ENCODE data around the gene SLC27A2. TPM values are rescaled to one million over a fixed set of nuclear protein-coding genes. Genes with fewer than 3 reads are reported as not detected.

Gene SLC27A2
- total and polyA plus RNA-seq, 4 donors: 0.39 to 2.1 TPM; not detected in 2

GRCh38 chr15:50247819-50248655 lies 66.0 kb downstream of the SLC27A2 start:
- intact Hi-C loops (cut with DNase I): no loop called here
- H3K4me3 ChIP-seq (ENCODE audit: low read length in 2 of 2): no peak overlapping the region
- no peaks in the 10 kb centered on the region for H3K4me1 ChIP-seq (ENCODE audit: control insufficient read depth in 1 of 2, insufficient read depth in 2 of 2, low read length in 2 of 2)
- no peak overlapping the region for H3K27ac ChIP-seq (ENCODE audit: low read depth in 1 of 2, low read length in 2 of 2)
- no peaks in the 10 kb centered on the region for H3K27me3 ChIP-seq (ENCODE audit: control insufficient read depth in 1 of 2, insufficient read depth in 2 of 2, low read length in 1 of 2)
- DNase-seq: peak in 1 of 2 donors; percentile 55
- H3K36me3 ChIP-seq (ENCODE audit: control insufficient read depth in 1 of 2, insufficient read depth in 2 of 2, low read length in 1 of 2): no peaks in the 10 kb centered on the region
- 83 to 84% methylated on average over 14 of the region's 14 CpGs for WGBS, 2 donors
- no peaks in the 10 kb centered on the region for H3K9me3 ChIP-seq (ENCODE audit: control insufficient read depth, low read length)
- ATAC-seq (ENCODE audit: low FRiP score): no peak

- no peak for ATAC-seq (ENCODE audit: low FRiP score)
- Histone ChIP-seq H3K27ac (ENCODE audit: low read depth in 1 of 2, low read length in 2 of 2) (no peak overlapping the region), H3K4me1 (ENCODE audit: control insufficient read depth in 1 of 2, insufficient read depth in 2 of 2, low read length in 2 of 2) (no peaks in the 10 kb centered on the region), H3K36me3 (ENCODE audit: control insufficient read depth in 1 of 2, insufficient read depth in 2 of 2, low read length in 1 of 2) (no peaks in the 10 kb centered on the region), H3K9me3 (ENCODE audit: control insufficient read depth, low read length) (no peaks in the 10 kb centered on the region), H3K27me3 (ENCODE audit: control insufficient read depth in 1 of 2, insufficient read depth in 2 of 2, low read length in 1 of 2) (no peaks in the 10 kb centered on the region), H3K4me3 (ENCODE audit: low read length in 2 of 2) (no peak overlapping the region)
- DNase-seq: no peak
- 37 to 40% methylated on average over 4 of the region's 4 CpGs for WGBS, 2 donors
- intact Hi-C loops (cut with DNase I): no loop called here
These were observed 67.1 kb downstream of the SLC27A2 start for GRCh38 chr15:50248994-50249582.

- H3K4me1 ChIP-seq (ENCODE audit: control insufficient read depth in 1 of 2, insufficient read depth in 2 of 2, low read length in 2 of 2): no peaks in the 10 kb centered on the region
- intact Hi-C loops (cut with DNase I): no loop called here
- no peaks in the 10 kb centered on the region for H3K9me3 ChIP-seq (ENCODE audit: control insufficient read depth, low read length)
- ATAC-seq (ENCODE audit: low FRiP score) (no peak), DNase-seq (no peak)
- no peaks in the 10 kb centered on the region for H3K27me3 ChIP-seq (ENCODE audit: control insufficient read depth in 1 of 2, insufficient read depth in 2 of 2, low read length in 1 of 2)
- H3K36me3 ChIP-seq (ENCODE audit: control insufficient read depth in 1 of 2, insufficient read depth in 2 of 2, low read length in 1 of 2): no peaks in the 10 kb centered on the region
- no peak overlapping the region for H3K27ac ChIP-seq (ENCODE audit: low read depth in 1 of 2, low read length in 2 of 2)
- WGBS, 2 donors: 52 to 59% methylated on average over 2 of the region's 2 CpGs
- no peak overlapping the region for H3K4me3 ChIP-seq (ENCODE audit: low read length in 2 of 2)
These were observed 67.7 kb downstream of the SLC27A2 start for GRCh38 chr15:50249704-50250103.

- Histone ChIP-seq H3K9me3 (ENCODE audit: control insufficient read depth, low read length) (no peaks in the 10 kb centered on the region), H3K27me3 (ENCODE audit: control insufficient read depth in 1 of 2, insufficient read depth in 2 of 2, low read length in 1 of 2) (no peaks in the 10 kb centered on the region), H3K4me1 (ENCODE audit: control insufficient read depth in 1 of 2, insufficient read depth in 2 of 2, low read length in 2 of 2) (no peaks in the 10 kb centered on the region), H3K36me3 (ENCODE audit: control insufficient read depth in 1 of 2, insufficient read depth in 2 of 2, low read length in 1 of 2) (no peaks in the 10 kb centered on the region), H3K27ac (ENCODE audit: low read depth in 1 of 2, low read length in 2 of 2) (no peak overlapping the region), H3K4me3 (ENCODE audit: low read length in 2 of 2) (no peak overlapping the region)
- 54 to 64% methylated on average over 6 of the region's 6 CpGs for WGBS, 2 donors
- DNase-seq (no peak), ATAC-seq (ENCODE audit: low FRiP score) (peak; percentile 50)
- intact Hi-C loops (cut with DNase I): no loop called here
These were observed 68.9 kb downstream of the SLC27A2 start for GRCh38 chr15:50250760-50251394.

- DNase-seq (no peak), ATAC-seq (ENCODE audit: low FRiP score) (no peak)
- Histone ChIP-seq H3K9me3 (ENCODE audit: control insufficient read depth, low read length) (no peaks in the 10 kb centered on the region), H3K27ac (ENCODE audit: low read depth in 1 of 2, low read length in 2 of 2) (no peak overlapping the region), H3K4me1 (ENCODE audit: control insufficient read depth in 1 of 2, insufficient read depth in 2 of 2, low read length in 2 of 2) (no peaks in the 10 kb centered on the region), H3K4me3 (ENCODE audit: low read length in 2 of 2) (no peak overlapping the region), H3K36me3 (ENCODE audit: control insufficient read depth in 1 of 2, insufficient read depth in 2 of 2, low read length in 1 of 2) (no peaks in the 10 kb centered on the region), H3K27me3 (ENCODE audit: control insufficient read depth in 1 of 2, insufficient read depth in 2 of 2, low read length in 1 of 2) (no peaks in the 10 kb centered on the region)
- intact Hi-C loops (cut with DNase I): no loop called here
- WGBS, 2 donors: 79 to 85% methylated on average over 11 of the region's 11 CpGs
These were observed 69.7 kb downstream of the SLC27A2 start for GRCh38 chr15:50251638-50252182.

GRCh38 chr15:50252556-50252955 lies 70.6 kb downstream of the SLC27A2 start:
- Histone ChIP-seq H3K36me3 (ENCODE audit: control insufficient read depth in 1 of 2, insufficient read depth in 2 of 2, low read length in 1 of 2) (no peaks in the 10 kb centered on the region), H3K27ac (ENCODE audit: low read depth in 1 of 2, low read length in 2 of 2) (no peak overlapping the region), H3K4me1 (ENCODE audit: control insufficient read depth in 1 of 2, insufficient read depth in 2 of 2, low read length in 2 of 2) (no peaks in the 10 kb centered on the region), H3K27me3 (ENCODE audit: control insufficient read depth in 1 of 2, insufficient read depth in 2 of 2, low read length in 1 of 2) (no peaks in the 10 kb centered on the region), H3K9me3 (ENCODE audit: control insufficient read depth, low read length) (no peaks in the 10 kb centered on the region), H3K4me3 (ENCODE audit: low read length in 2 of 2) (no peak overlapping the region)
- 93% methylated on average over 11 of the region's 11 CpGs for WGBS, 2 donors
- intact Hi-C loops (cut with DNase I): no loop called here
- DNase-seq (no peak), ATAC-seq (ENCODE audit: low FRiP score) (no peak)

- WGBS, 2 donors: 50 to 55% methylated on average over 5 of the region's 5 CpGs
- Histone ChIP-seq H3K27ac (ENCODE audit: low read depth in 1 of 2, low read length in 2 of 2) (no peak overlapping the region), H3K4me1 (ENCODE audit: control insufficient read depth in 1 of 2, insufficient read depth in 2 of 2, low read length in 2 of 2) (no peaks in the 10 kb centered on the region), H3K9me3 (ENCODE audit: control insufficient read depth, low read length) (no peaks in the 10 kb centered on the region), H3K27me3 (ENCODE audit: control insufficient read depth in 1 of 2, insufficient read depth in 2 of 2, low read length in 1 of 2) (no peaks in the 10 kb centered on the region), H3K4me3 (ENCODE audit: low read length in 2 of 2) (no peak overlapping the region), H3K36me3 (ENCODE audit: control insufficient read depth in 1 of 2, insufficient read depth in 2 of 2, low read length in 1 of 2) (no peaks in the 10 kb centered on the region)
- DNase-seq (no peak), ATAC-seq (ENCODE audit: low FRiP score) (no peak)
- intact Hi-C loops (cut with DNase I): no loop called here
These were observed 74.4 kb downstream of the SLC27A2 start for GRCh38 chr15:50256188-50257041.

- 79 to 81% methylated on average over 8 of the region's 8 CpGs for WGBS, 2 donors
These were observed 75.3 kb downstream of the SLC27A2 start for GRCh38 chr15:50257332-50257731.

More at GRCh38 chr15:50257332-50257731, 75.3 kb downstream of the SLC27A2 start:
- DNase-seq (no peak), ATAC-seq (ENCODE audit: low FRiP score) (no peak)
- H3K36me3 ChIP-seq (ENCODE audit: control insufficient read depth in 1 of 2, insufficient read depth in 2 of 2, low read length in 1 of 2): no peaks in the 10 kb centered on the region
- H3K9me3 ChIP-seq (ENCODE audit: control insufficient read depth, low read length): no peaks in the 10 kb centered on the region
- intact Hi-C loops (cut with DNase I): no loop called here
- H3K27ac ChIP-seq (ENCODE audit: low read depth in 1 of 2, low read length in 2 of 2): no peak overlapping the region
- no peaks in the 10 kb centered on the region for H3K4me1 ChIP-seq (ENCODE audit: control insufficient read depth in 1 of 2, insufficient read depth in 2 of 2, low read length in 2 of 2)
- no peak overlapping the region for H3K4me3 ChIP-seq (ENCODE audit: low read length in 2 of 2)
- H3K27me3 ChIP-seq (ENCODE audit: control insufficient read depth in 1 of 2, insufficient read depth in 2 of 2, low read length in 1 of 2): no peaks in the 10 kb centered on the region

Data from aorta (tissue), 5 donors.